Measurements from ENCODE around the gene AP4S1. TPM values are rescaled to one million over a fixed set of nuclear protein-coding genes. Genes with fewer than 3 reads are reported as not detected.
"Not testable (repeated sequence)": the region's sequence is repeated elsewhere in the genome, so short reads cannot be mapped to it uniquely, and the experiment has no call there.

The AP4S1 gene
- polyA plus RNA-seq, 1 donor, result 24.0 TPM

DNA sequence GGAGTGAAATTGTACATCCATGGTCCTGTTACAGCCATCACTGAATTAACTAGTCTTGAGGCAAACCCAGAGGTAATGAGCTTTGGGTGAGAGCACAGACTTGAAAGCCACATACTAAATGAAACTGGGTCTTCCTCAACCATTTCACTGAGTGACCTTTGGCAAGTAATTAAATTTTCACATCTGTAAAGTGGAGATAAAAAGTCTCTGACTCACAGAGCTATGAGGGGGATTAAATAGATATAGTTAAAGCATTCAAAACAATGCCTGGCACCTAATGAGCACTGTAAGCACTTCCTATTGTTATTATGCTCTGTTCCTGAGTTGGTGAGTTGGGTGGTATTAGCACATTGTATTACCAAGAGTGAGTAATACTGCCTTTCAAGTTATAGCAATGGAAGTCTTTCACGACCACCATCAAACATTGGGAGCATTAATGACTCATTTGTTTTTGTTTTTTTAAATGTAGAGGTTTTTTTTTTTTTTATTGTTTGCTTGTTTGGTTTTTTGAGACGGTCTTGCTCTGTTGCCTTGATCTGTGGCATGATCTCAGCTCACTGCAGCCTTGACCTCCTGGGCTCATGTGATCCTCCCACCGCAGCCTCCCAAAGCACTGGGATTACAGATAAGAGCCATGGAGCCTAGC is 13.2 kb downstream of the AP4S1 start:
- no peak for DNase-seq

DNA sequence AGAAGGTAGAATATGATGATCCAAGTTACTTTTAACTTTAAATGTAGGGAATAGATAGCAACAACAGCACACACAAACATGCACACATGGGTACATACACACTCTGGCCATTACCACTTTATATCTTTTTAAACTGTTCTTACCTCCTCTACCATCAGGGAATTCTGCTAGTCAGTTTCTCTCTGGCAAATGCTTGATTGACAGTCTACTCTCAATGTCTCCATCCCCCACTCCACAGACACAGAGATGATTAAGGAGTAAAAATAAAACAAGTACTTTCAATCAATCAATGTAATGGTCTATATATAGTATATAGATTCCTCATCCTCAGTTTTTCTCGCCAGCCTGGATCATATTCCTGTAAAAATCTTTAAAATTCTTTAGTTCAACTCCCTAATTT is 16.9 kb downstream of the AP4S1 start:
- no peak for DNase-seq

DNA sequence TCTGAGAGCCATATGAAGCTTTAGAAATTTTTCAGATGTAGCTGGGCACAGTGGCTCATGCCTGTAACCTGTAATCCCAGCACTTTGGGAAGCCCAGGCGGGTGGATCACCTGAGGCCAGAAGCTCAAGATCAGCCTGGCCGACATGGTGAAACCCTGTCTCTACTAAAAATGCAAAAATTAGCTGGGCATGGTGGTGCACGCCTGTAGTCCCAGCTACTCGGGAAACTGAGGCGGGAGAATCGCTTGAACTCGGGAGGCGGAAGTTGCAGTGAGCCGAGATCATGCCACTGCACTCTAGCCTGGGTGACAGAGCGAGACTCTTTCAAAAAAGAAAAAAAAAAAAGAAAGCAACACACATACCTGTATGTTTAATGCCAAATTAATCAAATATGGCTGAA is 17.4 kb downstream of the AP4S1 start:
- not testable (repeated sequence) for DNase-seq

DNA sequence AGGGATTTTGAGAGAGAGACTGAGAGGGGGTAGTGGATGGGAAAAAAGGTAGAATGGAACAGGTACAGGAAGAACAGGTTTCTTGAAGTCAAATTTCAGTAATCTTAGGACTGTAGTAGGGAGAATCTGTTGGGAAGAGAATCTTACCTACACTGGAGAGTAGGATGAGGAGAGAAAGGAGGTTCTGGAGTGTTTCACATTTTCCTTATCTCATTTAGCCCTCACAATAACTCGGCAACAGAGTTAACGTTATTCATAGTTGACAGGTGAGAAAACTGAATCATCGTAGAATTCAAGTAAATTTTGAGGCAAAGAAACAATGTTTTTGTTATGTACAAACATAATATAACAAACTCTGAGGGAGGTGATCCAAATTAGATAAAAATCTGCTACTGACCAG is 17.9 kb downstream of the AP4S1 start:
- no peak for DNase-seq

DNA sequence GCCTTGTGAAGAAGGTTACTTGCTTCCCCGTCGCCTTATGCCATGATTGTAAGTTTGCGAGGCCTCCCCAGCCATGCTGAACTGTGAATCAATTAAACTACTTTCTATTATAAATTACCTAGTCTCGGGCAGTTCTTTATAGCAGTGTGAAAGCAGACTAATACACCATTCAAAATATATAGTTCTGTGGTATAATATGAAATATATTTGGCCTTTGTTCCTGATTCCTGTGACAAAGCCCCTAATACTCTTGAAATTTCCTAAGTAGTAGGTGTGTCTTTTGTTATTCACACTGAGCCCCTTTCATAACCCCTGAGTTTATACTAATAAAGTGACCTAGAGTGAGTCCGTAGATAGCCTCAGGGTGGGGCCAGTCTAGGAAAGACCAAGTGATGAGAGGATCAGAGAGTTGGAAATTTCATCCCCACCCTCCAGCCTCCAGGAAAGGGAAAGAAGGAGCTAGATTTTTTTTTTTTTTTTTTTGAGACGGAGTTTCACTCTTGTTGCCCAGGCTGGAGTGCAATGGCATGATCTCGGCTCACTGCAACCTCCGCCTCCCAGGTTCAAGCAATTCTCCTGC is 20.1 kb downstream of the AP4S1 start:
- DNase-seq, result no peak

DNA sequence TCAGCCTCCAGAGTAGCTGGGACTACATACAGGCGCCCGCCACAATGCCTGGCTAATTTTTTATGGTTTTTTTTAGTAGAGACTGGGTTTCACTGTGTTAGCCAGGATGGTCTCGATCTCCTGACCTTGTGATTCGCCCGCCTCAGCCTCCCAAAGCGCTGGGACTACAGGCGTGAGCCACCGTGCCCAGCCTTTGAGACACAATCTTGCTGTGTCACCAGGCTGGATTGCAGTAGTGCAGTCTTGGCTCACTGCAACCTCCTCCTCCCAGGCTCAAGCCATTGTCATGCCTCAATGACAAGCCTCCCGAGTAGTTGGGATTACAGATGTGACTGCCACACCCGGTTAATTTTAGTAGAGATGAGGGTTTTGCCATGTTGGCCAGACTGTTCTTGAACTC is 22.1 kb downstream of the AP4S1 start:
- DNase-seq, result no peak

DNA sequence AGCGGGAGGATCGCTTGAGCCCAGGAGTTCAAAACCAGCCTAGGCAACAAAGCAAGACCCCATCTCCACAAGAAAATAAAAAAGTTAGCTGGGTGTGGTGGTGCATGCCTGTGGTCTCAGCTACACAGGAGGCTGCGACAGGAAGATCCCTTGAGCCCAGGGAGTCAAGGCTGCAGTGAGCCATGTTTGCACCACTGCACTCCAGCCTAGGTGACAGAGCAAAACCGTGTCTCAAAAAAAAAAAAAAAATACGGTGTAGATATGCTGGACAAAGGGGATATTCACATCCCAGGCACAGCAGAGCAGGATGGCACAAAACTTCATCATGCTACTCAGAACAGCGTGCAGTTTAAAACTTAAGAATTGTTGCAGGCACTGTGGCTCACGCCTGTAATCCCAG is 25.6 kb downstream of the AP4S1 start:
- DNase-seq, result no peak

DNA sequence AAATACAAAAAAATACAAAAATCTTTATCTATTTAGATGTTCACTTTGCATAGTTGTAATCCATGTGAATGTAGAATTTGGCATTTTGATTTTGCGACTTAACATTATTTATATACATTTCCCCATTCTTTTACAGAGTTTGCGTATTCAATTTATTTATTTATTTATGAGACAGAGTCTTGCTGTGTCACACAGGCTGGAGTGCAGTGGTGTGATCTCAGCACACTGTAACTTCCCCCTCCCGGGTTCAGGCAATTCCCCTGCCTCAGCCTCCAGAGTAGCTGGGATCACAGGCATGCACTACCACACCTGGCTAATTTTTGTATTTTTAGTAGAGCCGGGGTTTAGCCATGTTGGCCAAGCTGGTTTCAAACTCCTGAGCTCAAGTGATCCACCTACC is 26.1 kb downstream of the AP4S1 start:
- no peak for DNase-seq

DNA sequence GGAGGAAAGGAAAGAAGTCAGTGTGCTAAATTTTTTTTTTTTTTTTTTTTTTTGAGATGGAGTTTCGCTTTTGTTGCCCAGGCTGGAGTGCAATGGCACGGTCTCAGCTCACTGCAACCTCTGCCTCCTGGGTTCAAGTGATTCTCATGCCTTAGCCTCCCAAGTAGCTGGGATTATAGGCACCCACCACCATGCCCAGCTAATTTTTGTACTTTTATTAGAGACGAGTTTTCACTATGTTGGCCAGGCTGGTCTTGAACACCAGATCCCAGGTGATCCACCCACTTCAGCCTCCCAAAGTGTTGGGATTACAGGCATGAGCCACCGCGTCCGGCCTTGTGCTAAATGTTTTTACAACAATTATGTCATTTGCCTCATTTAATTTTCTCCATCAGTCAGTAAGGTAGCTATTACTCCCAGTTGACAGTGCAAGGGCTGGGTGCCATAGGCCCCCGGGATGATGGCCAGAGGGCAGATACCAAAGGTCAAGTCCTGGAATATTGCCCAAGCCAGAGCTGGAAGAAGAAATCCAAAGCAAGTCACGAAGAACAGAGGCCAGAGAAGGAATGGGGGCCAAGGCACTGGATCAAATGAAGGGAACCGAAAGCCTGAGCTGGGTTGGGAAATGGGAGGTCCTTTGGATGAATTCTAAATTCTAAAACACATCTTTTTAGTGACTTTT is 27.6 kb downstream of the AP4S1 start:
- not testable (repeated sequence) for DNase-seq

DNA sequence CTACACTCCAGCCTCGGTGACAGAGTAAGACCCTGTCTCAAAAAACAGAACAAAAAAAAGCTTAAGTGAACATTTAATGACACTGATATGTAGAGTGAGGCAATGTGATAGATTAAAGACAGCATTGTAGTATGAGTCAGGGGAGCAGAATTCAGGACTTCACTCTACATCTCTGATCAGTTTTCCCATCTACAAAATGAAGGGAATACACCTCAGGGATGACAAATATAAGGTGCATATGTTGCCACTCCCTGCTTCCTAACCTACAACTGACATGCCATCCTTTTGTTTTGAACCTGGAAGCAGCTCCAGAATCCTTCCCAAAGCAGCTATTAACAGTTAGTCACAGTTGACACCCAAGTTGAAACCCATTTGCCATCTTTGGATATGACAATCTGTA is 31.6 kb downstream of the AP4S1 start:
- DNase-seq, result no peak

DNA sequence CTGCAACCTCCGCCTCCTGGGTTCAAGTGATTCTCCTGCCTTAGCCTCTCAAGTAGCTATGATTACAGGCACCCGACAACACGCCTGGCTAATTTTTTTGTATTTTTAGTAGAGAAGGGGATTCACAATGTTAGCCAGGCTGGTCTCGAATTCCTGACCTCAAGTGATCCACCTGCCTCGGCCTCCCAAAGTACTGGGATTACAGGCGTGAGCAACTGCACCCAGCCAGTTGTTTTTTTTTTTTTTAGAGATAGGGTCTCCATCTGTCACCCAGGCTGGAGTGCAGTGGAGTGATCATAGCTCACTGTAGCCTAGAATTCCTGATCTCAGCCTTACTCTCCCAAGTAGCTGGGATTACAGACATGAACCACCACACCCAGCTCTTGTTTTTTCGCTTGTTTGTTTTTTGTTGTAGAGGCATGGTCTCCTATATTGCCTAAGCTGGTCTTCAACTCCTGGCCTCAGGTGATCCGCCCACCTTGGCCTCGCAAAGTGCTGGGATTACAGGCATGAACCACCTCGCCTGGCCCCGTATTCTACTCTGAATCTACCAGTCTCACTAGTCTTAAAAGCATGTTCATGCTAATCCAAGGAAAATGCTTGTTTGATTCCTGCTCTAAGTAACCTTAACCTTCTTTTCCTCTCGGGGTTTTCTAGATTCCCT is 32.4 kb downstream of the AP4S1 start:
- no peak for DNase-seq

DNA sequence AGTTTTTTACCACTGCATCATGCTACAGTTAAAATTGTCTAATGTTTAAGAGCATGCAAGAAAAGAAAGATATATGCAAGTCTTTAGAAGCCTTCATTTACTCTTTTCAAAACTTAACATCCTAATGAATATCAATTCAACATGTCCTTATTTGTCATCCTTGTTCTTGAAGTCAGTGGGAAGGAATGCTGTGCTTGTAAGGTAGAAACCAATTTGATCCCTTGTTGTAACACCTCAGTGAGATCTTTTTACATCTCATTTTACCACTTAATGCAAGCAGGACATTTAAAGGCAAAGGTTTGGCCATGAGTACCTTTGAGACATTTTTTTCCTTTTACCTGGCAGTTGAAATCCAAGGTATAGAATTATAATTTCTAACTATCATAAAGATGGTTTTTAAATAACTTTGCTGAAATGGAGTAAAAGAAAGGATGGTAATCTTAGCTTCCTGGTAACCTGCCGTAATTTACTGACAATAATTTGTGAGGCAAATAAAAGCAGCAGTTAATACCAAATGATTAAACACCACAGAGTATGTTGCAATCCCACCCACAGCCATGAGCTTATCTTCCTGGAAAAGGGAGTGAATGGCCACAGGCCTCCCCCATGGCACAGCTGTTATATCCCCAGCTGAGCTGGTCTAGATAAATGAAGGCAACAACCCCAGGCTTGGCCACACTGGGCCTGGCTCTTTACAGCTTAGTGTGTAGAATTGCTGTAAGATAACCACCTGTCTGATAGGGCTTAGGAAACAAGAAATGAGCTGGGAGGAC is 33.9 kb downstream of the AP4S1 start:
- DNase-seq, result no peak

DNA sequence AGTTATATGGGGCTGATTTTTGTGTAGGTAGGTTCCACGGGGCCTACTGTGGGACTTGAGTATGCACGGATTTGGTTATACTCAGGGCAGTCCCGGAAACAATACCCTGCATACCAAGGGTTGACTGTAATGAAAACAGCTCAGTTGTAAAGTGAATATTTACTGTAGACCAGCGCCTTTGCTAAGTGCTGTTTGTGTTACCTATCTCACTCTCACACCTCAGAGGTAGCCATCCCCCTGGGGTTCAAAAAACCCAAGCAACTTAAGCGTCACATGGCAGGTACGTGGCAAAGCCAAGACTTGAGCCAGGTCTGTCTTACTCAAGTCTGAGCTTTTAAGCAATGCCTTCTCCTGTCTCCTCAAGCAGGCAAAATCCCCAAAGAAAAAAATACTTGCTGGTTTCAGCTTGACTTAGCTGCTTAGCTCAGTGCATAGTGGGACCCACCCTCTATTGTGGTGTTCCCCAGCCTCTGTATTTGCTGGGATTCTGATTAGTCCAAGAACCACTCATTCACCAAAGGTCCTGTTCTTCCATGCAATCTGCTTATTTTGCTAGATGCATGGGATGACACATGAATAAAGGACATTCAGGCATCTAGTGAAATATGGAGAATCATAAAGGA is 34.9 kb downstream of the AP4S1 start:
- DNase-seq, result no peak

DNA sequence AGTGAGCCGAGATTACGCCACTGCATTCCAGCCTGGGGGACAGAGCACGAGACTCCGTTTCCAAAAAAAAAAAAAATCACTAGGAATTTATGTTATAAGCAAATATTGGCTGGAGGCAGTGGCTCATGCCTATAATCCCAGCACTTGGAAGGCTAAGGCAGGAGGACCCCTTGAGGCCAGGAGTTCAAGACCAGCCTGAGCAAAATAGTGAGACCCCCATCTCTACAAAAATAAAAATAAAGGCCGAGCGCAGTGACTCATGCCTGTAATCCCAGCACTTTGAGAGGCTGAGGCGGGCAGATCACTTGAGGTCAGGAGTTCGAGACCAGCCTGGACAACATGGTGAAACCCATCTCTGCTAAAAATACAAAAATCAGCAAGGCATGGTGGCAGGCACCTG is 37.5 kb downstream of the AP4S1 start:
- DNase-seq, result not testable (repeated sequence)

DNA sequence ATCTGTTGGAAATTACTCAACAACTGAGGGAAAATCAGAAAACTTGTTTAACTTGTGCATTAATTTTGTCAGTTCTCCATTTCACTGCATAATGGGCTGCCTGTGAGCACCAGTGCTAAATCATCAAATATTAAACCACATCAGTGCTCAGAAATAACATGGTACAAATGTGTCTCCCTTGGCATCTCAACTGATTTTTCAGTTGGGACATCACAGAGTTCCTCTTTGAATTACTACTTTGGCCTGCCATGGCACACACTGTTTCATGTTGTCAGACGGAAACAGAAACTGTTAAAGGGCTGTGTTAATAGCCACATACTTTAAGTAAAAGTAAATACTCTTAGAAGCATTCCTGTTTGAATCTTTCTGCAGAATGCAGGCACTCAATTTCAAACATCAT is 42.8 kb downstream of the AP4S1 start:
- no peak for DNase-seq

DNA sequence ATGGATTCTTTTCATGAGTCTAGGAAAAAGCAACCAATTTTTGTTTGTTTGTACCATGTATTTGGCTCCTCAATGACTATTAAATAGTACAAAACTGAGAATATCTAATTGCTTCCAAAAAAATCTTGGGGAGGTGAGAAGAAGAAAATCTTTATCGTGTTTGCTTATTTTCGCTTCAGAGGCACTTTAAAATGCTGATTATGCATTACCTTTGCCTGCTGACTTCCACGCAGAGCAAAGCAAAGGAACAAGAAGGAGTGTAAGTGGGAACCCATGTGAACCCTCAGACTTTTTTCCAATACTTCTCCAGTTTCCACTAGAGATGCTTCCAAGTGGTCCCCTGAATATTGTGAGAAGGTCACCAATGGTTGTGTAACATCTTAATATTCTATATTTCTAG is 43.9 kb downstream of the AP4S1 start:
- DNase-seq, result no peak

DNA sequence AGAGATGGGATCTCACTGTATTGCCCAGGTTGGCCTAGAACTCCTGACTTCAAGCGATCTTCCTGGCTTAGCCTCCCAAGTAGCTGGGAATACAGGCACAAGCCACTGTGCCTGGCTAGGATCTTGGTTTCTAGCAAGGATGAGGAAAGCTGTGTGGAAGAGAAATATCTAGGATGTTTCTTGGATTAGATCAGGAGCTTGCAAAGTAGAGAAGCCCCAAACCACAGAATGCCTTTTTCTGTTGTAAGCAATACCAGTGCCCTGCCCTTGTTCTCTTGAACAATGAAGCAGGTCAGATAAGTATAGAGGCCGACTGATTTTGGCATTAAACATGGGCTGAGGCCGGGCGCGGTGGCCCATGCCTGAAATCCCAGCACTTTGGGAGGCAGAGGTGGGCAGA is 45.0 kb downstream of the AP4S1 start:
- no peak for DNase-seq

DNA sequence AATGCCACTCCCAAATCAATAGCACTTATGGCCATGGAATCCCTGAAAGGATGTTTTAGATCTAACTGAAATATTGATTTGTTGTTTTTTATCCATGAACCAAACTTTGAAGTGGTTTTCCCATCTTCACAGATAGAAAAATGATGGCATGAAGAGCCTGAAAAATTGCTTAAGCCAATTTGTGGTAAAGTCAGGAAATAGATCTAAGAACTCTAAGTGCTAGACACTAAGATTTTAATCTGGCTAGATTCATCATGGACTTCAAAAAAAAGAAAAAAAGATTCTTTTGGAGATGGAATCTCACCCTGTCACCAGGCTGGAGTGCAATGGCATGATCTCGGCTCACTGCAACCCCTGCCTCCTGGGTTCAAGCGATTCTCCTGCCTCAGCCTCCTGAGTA is 45.7 kb downstream of the AP4S1 start:
- DNase-seq, result no peak

DNA sequence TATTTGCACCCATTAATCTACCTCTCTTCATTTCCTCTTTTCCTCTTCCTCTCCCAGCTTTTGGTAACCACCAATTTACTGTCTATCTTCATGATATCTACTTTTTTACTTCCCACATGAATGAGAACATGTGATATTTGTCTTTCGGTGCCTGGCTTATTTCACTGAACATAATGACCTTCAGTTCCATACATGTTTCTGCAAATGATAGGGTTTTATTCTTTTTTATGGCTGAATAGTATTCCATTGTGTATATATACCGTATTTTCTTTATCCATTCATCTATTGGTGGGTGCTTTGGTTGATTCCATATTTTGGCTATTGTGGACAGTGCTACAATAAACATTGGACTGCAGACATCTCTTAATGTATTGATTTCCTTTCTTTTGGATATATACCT is 49.7 kb downstream of the AP4S1 start:
- DNase-seq, result no peak

DNA sequence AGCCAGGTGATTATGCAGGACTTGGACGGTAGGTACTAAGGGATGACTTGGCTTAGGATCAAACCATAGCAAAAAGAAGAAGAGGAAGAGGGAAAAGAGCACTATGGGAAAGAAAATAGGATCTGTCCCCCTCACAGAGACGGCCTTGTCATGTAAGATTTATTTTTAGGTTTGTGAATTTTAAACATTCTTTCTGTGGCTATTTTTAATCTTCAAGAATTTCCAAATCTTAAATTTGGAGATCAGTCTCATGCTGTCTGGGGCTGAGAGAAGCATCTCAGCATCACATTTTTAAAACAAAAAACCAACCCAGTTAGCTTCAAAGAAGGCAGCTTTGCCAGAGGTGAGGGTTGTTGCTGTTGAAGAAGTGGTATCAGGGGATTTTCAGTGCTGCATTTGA is 53.3 kb downstream of the AP4S1 start:
- no peak for DNase-seq

DNA sequence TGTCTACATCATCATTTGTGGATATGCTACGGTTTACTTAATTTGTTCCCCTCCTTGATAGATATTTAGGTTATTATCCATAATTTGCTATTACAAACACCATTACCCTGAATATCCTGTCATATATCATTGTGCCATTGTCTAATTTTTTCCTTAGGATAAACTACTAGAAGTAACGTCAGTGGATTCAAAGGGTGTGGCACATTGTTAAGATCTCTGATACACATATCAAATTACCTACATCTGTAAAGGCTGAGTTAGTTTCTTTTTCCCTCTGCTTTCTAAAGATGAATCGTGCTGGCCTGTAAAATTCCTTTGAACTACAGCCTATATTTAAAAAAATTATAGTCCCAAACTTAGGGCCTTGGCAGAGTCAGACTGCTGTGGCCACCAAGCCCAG is 54.6 kb downstream of the AP4S1 start:
- DNase-seq, result no peak

DNA sequence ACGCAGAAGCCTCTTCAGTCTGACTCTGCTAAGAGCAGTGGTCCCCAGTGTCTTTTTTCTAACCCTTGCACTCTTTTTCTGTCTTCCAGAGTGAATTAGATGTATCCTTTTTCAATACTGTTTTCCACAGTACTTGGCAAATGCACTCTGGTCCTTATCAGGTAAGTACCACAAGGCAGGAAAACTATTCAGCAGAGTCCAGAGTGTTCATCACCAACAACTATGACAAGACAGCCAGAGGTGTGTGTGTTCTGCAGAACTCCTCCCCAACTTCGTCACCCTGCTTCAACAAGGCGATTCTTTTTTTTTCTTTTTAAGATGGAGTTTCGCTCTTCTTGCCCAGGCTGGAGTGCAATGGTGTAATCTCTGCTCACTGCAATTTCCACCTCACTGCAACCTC is 55.0 kb downstream of the AP4S1 start:
- DNase-seq, result no peak
